DMS153 treated with DMSO at 0.1 percent for 48 hours (cell line): ENCODE measurements around the gene CNTN1.

ENCODE experiments used
- DNase-seq: peaks from one replicate; lab custom pipeline; 2025; ENCODE audit not compliant: unreplicated experiment; lab: John Stamatoyannopoulos, UW

The CNTN1 gene

GRCh38 chr12:40957417-40957816 is 265.2 kb downstream of the CNTN1 start:
- no peak for DNase-seq

- no peak for DNase-seq
Observed at GRCh38 chr12:40959041-40959440, 266.8 kb downstream of the CNTN1 start.

- DNase-seq, result no peak
Observed at GRCh38 chr12:40963751-40964150, 271.5 kb downstream of the CNTN1 start.

GRCh38 chr12:40969796-40970195 is 277.6 kb downstream of the CNTN1 start:
- DNase-seq, result no peak

- DNase-seq, result no peak
Observed at GRCh38 chr12:40970320-40970907, 278.2 kb downstream of the CNTN1 start.

GRCh38 chr12:40971911-40972310 is 279.7 kb downstream of the CNTN1 start:
- DNase-seq, result no peak

- no peak for DNase-seq
Observed at GRCh38 chr12:40976546-40976945, 284.3 kb downstream of the CNTN1 start.

GRCh38 chr12:40980427-40980961 is 288.3 kb downstream of the CNTN1 start:
- DNase-seq, result no peak

- no peak for DNase-seq
Observed at GRCh38 chr12:40986001-40986400, 293.8 kb downstream of the CNTN1 start.

- no peak for DNase-seq
Observed at GRCh38 chr12:40988355-40988754, 296.1 kb downstream of the CNTN1 start.

GRCh38 chr12:40988824-40989223 is 296.6 kb downstream of the CNTN1 start:
- DNase-seq, result no peak

- no peak for DNase-seq
Observed at GRCh38 chr12:40989785-40990184, 297.5 kb downstream of the CNTN1 start.

GRCh38 chr12:40992158-40992557 is 299.9 kb downstream of the CNTN1 start:
- DNase-seq, result no peak

GRCh38 chr12:40992674-40993073 is 300.4 kb downstream of the CNTN1 start:
- no peak for DNase-seq

GRCh38 chr12:40993158-40993557 is 300.9 kb downstream of the CNTN1 start:
- DNase-seq, result no peak

- DNase-seq, result no peak
Observed at GRCh38 chr12:40996091-40996490, 303.9 kb downstream of the CNTN1 start.

- no peak for DNase-seq
Observed at GRCh38 chr12:40999210-40999609, 307.0 kb downstream of the CNTN1 start.

- DNase-seq, result no peak
Observed at GRCh38 chr12:41008472-41008871, 316.2 kb downstream of the CNTN1 start.

GRCh38 chr12:41011939-41012338 is 319.7 kb downstream of the CNTN1 start:
- no peak for DNase-seq

- DNase-seq, result no peak
Observed at GRCh38 chr12:41013881-41014642, 321.8 kb downstream of the CNTN1 start.

- no peak for DNase-seq
Observed at GRCh38 chr12:41014643-41015020, 322.4 kb downstream of the CNTN1 start.

GRCh38 chr12:41018010-41018409 is 325.8 kb downstream of the CNTN1 start:
- no peak for DNase-seq

GRCh38 chr12:41019461-41019860 is 327.2 kb downstream of the CNTN1 start:
- DNase-seq, result no peak
